Neutrophil (primary cell): ENCODE data around the gene PBX3.
A peak's percentile ranks its signal among the peaks of the same experiment; 100 is the strongest.
"Not testable (repeated sequence)": the region's sequence is repeated elsewhere in the genome, so short reads cannot be mapped to it uniquely, and the experiment has no call there.

Experiments used
- H3K27ac ChIP-seq: fragments of 200-600 bp; sonication (generic); 2 replicates; pipeline ENCODE4 v1.5.1; 2016; ENCODE audit warnings: mild to moderate bottlenecking, moderate library complexity
- H3K27me3 ChIP-seq: fragments of 200-600 bp; sonication (generic); 2 replicates; pipeline ENCODE4 v1.6.0; 2016; ENCODE audit warnings: mild to moderate bottlenecking
- H3K36me3 ChIP-seq: fragments of 200-600 bp; sonication (generic); 2 replicates; pipeline ENCODE4 v1.5.1; 2017
- H3K4me1 ChIP-seq, 2 experiments: fragments of 200-600 bp in 1 of 2; sonication (generic) in 1 of 2; 1 replicate in 1 of 2; 2 replicates in 1 of 2; pipeline versions ENCODE4 v1.5.1 to v1.6.1; 2013 to 2016; ENCODE audit warnings: low read depth in 1 of 2, low read length in 1 of 2, mild to moderate bottlenecking in 1 of 2, moderate library complexity in 1 of 2; ENCODE audit not compliant: control insufficient read depth in 1 of 2, insufficient read depth in 1 of 2
- H3K4me3 ChIP-seq, 2 experiments: fragments of 200-600 bp in 1 of 2; sonication (generic) in 1 of 2; 1 replicate in 1 of 2; 2 replicates in 1 of 2; pipeline ENCODE4 v1.5.1; 2013 to 2016; ENCODE audit warnings: low read depth in 1 of 2, low read length in 1 of 2, mild to moderate bottlenecking in 1 of 2, moderate library complexity in 1 of 2
- H3K9me3 ChIP-seq: fragments of 200-600 bp; sonication (generic); 2 replicates; pipeline ENCODE4 v1.5.1; 2016
- CTCF ChIP-seq: fragments of 200-600 bp; sonication (generic); IDR thresholded peaks from 2 replicates; pipeline ENCODE4 v1.5.1; 2016; ENCODE audit warnings: antibody characterized with exemption

PBX3 gene

GRCh38 chr9:125822160-125822559, 75.0 kb downstream of the PBX3 start:
- Histone ChIP-seq H3K9me3 (no peaks in the 10 kb centered on the region), H3K36me3 (no peaks in the 10 kb centered on the region), H3K27ac (no peak overlapping the region), H3K27me3 (no peaks in the 10 kb centered on the region), H3K4me3 (no peak overlapping the region), H3K4me1 (peaks cover 0 to 38% of the 10 kb centered on the region in 2 experiments)
- TF ChIP-seq CTCF = no peak

GRCh38 chr9:125822902-125823301, 75.7 kb downstream of the PBX3 start:
- H3K4me1 ChIP-seq = peaks cover 0 to 38% of the 10 kb centered on the region in 2 experiments
- H3K9me3 ChIP-seq = no peaks in the 10 kb centered on the region
- no peaks in the 10 kb centered on the region for H3K27me3 ChIP-seq
- no peak overlapping the region for H3K4me3 ChIP-seq
- no peaks in the 10 kb centered on the region for H3K36me3 ChIP-seq
- TF ChIP-seq CTCF = no peak
- peak overlapping the region; percentile 62 for H3K27ac ChIP-seq

GRCh38 chr9:125823874-125824406, 76.8 kb downstream of the PBX3 start:
- not testable (repeated sequence) for H3K27me3 ChIP-seq, H3K36me3 ChIP-seq, H3K9me3 ChIP-seq
- Histone ChIP-seq H3K4me1 (peaks cover 0 to 38% of the 10 kb centered on the region in 2 experiments), H3K27ac (peak overlapping the region; percentile 62), H3K4me3 (peak overlapping the region; percentile 22 to 54)

GRCh38 chr9:125825762-125826161, 78.6 kb downstream of the PBX3 start:
- Histone ChIP-seq H3K27me3 (no peaks in the 10 kb centered on the region), H3K4me1 (peaks cover 4 to 48% of the 10 kb centered on the region in 2 experiments), H3K4me3 (no peak overlapping the region), H3K27ac (peak overlapping the region; percentile 2), H3K36me3 (no peaks in the 10 kb centered on the region), H3K9me3 (no peaks in the 10 kb centered on the region)
- no peak for TF ChIP-seq CTCF

GRCh38 chr9:125826850-125827249, 79.7 kb downstream of the PBX3 start:
- Histone ChIP-seq H3K36me3 (no peaks in the 10 kb centered on the region), H3K27me3 (no peaks in the 10 kb centered on the region)
- no peak for TF ChIP-seq CTCF

GRCh38 chr9:125829743-125830142, 82.6 kb downstream of the PBX3 start:
- peak overlapping the region; percentile 33 for H3K27ac ChIP-seq
- no peak for TF ChIP-seq CTCF
- H3K27me3 ChIP-seq = no peaks in the 10 kb centered on the region
- H3K36me3 ChIP-seq = no peaks in the 10 kb centered on the region
- H3K9me3 ChIP-seq = no peaks in the 10 kb centered on the region
- H3K4me1 ChIP-seq = peaks cover 4 to 22% of the 10 kb centered on the region in 2 experiments
- H3K4me3 ChIP-seq = peak overlapping the region; percentile 31 to 46

More at GRCh38 chr9:125826850-125827249, 79.7 kb downstream of the PBX3 start:
- H3K4me1 ChIP-seq = peaks cover 4 to 38% of the 10 kb centered on the region in 2 experiments
- no peak overlapping the region for H3K4me3 ChIP-seq
- H3K27ac ChIP-seq = no peak overlapping the region
- H3K9me3 ChIP-seq = no peaks in the 10 kb centered on the region
